ENCODE results near the gene CEP95.
"Not testable (repeated sequence)": the region's sequence is repeated elsewhere in the genome, so short reads cannot be mapped to it uniquely, and the experiment has no call there.

CEP95 gene

GRCh38 chr17:64527914-64528313 is 21.1 kb downstream of the CEP95 start:
- no peak for DNase-seq

- DNase-seq, result no peak
These were observed 22.4 kb downstream of the CEP95 start for GRCh38 chr17:64529221-64529620.

DNA sequence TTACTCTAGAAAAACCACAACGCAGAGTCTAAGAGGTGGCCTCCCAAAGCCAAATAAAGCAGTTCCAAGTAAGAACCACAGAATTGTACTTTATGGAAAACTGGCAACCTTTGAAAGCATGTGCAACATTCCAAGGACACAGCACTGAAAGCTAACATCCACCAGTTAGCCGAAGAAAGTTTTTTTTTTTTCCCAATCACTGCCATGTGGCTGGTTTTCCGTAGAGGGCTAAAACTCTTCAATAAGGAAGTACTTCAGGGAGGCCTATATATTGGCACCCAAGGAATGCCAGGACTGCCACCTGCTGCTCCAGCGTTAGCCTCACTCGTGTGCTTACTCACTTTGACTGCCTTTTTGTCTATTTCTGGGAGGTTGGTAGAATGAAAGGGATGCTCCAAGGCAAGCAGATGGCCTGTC is 25.2 kb downstream of the CEP95 start:
- no peak for DNase-seq

DNA sequence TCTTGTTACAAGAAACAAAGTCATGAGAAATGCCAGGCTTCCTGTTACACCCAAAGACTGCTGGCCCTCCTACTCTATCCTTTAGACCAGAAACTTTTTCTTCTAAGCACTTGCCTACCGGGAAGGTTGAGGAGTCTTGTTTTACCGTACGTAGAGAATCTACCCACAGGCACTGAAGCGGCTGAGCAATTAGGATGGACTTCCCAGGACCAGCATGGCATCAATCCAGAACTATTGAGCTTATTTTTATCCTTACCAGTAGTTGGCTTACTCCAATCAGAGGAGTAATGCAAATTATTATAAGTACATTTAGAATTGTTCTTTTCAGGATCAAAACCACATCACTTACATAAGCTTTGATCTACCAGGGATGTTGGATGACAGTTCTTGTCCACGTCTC is 25.6 kb downstream of the CEP95 start:
- DNase-seq, result no peak

DNA sequence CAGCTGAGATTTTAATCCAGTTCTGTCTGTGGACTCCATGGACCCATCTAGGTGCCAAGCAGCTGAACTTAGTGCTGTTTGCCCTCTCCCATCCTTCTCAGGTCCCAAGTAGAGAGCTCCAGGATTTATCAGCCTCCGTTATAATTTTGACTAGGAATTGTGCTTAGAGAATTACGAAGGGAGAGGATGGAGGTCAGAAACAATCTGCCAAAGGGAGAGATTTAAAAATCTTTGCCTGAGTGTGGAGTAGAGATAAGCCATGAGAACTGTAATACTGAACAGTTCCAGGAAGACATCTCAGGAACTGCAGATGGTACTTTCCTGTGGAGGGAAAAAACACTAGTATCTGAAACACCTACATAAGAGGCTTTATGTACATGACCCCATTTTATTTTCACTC is 27.0 kb downstream of the CEP95 start:
- no peak for DNase-seq

DNA sequence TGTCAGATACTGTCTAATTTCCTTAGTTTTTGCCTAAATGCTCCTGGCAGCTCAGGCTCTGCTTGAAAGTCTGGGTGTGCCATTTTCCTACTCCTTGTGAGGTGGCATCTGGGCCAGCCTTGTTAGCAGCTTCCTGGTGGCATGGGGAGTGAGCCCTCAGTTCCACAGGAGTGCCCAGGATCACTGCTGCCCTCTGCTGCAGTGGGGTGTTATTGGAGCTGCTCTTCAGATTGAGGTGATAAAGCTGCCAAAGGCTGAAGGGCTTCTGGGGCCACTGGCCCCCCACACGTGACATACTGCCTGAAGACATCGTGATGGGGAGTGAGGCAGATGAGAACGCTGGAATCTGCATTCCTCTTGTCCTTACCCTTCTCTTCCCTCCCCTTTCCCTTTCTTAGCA is 27.4 kb downstream of the CEP95 start:
- no peak for DNase-seq

DNA sequence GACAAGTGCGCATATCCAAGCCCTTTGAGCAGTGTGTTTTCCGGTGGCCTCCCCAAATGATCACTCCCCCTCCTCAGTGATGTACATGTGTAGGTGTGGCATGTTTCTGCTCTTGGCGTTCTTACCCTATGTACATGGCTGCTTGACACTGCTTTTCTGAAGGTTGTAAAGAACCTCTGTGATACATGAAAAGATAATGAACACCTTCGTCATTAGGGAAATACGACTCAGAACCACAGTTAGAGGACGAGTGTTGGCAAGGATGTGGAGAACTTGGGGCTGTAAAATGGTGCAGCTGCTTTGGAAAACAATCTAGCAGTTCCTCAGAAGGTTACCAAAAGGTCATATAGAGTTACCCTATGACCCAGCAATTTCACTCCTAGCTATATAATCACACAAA is 28.6 kb downstream of the CEP95 start:
- DNase-seq, result no peak

DNA sequence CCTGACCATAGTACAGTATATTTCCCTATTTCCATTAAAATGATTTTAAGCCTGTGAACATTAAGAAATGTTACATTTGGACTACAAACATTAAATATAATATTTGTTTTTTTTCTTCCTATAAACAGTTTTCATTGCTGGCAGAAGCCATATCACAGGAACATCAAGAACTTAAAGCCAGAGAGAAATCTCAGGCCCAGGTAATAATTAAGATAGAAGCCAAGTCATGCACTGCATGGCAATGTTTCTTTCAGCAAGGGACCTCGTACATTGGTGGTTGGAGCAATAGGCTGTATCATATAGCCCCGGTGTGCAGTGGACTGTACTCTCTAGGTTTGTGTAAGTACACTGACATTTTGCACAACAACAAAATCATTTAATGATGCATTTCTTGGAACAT is 30.1 kb downstream of the CEP95 start:
- DNase-seq, result no peak

- DNase-seq, result no peak
These were observed 30.7 kb downstream of the CEP95 start for GRCh38 chr17:64537488-64537887.

DNA sequence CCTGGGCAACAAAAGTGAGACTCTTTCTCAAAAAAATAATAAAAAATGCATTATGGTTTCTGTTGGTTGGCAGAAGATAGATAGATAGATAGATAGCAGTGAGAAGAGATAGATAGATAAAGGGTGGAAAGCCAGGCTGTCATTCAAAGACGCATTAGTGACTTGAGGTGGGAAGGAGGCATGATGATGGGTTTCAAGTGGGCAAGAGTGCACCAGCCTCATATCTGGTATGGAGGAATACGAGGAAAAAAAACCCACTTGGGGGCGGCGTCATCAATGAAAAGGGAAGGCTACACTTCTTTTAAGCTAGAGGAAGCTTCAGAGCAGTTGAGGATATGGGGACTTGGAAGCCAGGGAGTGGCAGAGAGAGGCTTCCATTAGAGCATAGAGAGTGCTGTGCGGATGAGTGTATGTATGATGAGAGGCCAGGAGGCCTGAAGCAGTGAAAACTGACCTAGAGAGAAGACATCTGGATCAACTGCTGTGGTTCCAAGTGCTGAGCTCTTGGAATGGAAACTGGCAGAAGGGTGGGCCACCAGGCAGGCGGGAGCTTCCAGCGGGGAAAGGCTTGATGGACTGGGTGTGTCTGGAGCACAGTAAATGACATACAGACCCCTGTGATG is 31.8 kb downstream of the CEP95 start:
- no peak for DNase-seq

DNA sequence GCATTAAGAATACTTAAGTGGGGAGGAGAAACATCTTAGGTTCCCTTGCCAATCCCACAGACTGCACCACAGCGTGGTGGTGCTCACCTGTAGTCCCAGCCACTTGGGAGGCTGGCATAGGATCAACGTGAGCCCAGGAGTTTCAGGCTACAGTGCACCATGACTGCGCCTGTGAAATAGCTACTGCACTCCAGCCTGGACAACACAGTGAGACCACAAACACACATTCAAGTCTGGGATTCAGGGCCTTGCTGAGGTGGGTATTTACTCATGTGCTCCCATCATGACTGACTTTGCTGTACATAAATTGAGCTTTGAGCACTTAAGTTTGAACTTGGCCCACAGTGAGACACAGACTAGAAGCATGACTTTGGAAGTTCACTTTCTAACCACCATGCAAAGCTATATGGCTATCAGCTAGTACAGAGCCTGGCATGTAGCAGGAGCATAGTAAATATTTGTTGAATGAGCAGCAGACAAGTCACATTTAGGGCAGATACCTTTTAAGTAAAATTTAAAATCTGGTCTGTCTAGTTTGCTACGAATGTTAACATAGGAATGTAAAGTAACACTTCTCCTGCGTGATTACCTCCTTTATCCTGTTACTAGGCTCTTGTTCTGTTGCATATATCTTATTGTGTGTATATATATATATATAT is 33.5 kb downstream of the CEP95 start:
- DNase-seq, result no peak

- DNase-seq, result no peak
These were observed 38.0 kb downstream of the CEP95 start for GRCh38 chr17:64544742-64545141.

GRCh38 chr17:64546716-64547115 is 39.9 kb downstream of the CEP95 start:
- no peak for DNase-seq

DNA sequence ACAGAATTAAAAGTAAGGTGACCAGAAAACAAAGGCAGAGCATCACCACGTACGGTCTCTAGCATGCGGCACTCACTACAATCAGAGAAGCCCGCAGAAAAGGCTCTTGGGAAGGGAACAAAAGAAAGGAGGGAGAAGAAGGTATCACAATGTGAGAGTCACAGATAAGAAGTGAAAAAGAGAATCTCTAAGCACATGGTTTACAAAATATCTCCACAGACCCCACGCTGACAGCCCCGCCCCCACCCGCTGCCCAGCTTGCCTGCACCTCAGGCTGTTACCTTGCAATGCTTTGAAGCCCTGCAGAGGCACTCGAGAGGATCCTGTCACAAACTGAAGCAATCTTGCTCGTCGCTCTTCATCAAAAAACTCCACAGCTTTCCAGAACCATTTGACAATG is 40.5 kb downstream of the CEP95 start:
- DNase-seq, result no peak

DNA sequence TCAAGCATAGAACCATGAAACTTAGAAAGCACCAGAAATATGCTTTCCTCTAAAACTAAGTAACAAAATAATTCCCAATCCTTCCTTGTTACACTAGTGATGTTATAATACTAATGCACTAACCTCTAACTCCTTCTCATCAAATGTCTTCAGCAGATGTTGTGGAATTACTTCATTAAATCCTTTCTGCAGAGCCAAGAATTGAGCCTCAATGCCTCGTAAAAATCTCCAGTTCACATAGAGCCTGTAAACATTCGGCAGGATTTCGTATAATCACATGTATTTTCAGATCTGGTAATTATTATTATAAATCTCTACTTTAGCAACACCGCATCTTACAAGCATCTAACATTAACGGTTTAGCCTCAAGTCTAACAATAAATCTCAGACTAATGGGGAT is 44.7 kb downstream of the CEP95 start:
- DNase-seq, result no peak

DNA sequence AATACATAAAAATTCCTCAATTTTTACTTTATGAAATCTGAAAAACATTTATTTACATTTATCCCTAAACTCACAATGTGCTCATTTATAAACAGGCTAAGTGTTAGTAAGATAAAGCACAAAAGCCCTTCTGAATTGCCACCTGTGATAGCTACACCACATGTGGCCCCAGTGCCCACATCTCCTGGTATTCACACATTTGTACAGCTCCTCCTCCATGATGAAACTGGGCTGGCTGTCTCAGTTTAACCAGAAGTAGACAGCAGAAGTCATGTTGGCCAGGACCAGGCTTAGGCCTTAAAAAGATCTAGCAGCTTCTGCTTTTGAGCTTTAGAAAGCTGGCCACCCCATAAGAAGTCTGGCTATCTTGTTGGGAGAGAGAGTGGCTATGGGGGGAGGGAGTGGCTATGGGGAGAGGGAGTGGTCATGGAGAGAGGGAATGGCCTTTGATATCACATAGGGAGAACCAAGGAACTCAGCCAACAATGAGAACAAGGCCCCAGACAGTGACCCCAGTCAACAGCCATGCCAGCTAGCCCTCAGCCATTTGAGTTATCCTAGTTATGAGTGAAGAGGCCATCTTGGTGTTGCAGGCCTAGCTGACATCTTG is 47.4 kb downstream of the CEP95 start:
- no peak for DNase-seq

GRCh38 chr17:64555281-64555680 is 48.5 kb downstream of the CEP95 start:
- no peak for DNase-seq

GRCh38 chr17:64564098-64564497 is 57.3 kb downstream of the CEP95 start:
- DNase-seq, result no peak

DNA sequence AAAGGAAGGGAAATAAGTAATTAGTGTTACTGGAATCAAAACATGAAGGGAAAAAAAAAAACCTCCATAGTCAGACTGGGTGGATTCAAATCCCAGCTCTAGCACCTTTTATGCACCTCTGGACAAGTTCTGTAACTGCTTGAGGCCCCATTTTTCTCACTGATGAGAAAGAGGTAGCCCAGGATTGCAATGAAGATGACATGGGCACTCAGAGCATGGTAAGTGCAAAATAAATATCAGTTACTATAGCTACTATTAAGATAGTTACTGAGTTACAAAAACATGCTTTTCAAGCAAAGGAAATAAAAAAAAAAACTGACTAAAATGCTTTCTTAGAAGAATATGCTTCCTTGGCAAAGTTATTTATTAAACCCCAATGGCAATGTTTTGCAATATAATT is 58.8 kb downstream of the CEP95 start:
- no peak for DNase-seq

DNA sequence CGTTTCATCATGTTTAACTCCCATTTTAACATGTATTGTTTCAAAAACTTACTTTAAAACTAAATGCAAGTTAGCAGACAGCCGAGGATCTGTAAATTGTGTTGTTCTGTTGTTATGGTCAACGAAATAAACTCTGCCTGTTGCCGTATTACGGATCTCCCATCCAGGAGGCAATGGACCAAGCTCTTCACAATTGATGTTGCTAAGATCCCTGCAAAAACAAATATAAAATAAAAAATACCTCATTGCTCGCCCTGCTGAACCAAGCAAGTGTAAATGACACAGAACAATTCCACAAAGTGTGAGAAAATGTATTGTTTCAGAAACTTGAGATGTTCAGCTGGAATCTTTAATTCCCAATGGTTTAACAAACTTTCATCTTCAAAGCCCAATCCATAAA is 65.0 kb downstream of the CEP95 start:
- DNase-seq, result no peak

- DNase-seq, result no peak
These were observed 65.9 kb downstream of the CEP95 start for GRCh38 chr17:64572682-64573154.

DNA sequence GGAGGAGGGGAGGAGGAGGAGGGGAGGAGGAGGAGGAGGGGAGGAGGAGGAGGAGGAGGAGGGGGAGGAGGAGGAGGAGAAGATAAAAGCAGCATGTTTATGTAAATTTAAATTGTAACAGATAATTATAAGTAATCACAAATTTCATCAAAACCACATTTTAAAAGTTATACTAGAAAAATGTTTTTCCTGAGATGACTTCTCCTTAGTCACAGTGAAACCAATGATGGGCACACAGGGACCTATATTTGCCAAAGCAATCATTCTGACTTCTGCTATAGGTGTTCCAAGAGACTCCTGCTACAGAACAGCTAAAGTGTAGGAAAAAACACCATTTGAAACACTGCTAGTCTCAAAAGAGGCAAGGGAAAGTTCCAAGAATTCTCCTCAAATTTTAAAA is 66.4 kb downstream of the CEP95 start:
- no peak for DNase-seq

- DNase-seq, result no peak
These were observed 67.9 kb downstream of the CEP95 start for GRCh38 chr17:64574646-64575045.

DNA sequence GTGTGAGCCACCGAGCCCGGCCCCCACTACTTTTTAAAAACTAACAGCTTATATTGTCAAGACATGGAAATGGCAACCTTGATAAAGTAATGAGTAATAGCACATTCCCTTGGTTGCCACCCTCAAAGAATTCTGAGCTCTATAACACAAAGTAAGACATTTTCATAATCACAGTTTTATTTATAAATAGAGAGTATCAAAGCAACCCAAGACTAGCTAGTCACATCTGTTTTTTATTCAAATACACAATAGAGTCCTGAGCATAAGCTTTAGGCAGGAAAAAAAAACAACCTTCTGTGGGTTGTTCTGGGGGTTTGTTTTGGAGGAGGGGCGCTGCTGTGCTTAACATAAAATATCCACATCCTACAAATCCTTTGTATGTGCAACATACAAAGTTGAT is 68.7 kb downstream of the CEP95 start:
- DNase-seq, result no peak

DNA sequence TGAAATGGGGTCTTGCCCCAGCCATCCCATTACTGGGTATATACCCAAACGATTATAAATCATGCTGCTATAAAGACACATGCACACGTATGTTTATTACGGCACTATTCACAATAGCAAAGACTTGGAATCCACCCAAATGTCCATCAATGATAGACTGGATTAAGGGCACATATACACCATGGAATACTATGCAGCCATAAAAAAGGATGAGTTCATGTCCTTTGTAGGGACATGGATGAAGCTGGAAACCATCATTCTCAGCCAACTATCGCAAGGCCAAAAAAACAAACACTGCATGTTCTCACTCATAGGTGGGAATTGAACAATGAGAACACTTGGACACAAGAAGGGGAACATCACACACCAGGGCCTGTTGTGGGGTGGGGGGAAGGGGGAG is 70.2 kb downstream of the CEP95 start:
- not testable (repeated sequence) for DNase-seq
